SW480 (cell line): ENCODE results near the gene BRPF3.
"Not testable (repeated sequence)": the region's sequence is repeated elsewhere in the genome, so short reads cannot be mapped to it uniquely, and the experiment has no call there.

Experiments used
- DNase-seq: peaks from one replicate; pipeline ENCODE4 v3.0.0-alpha.2; 2016; ENCODE audit warnings: low spot score

The BRPF3 gene

GRCh38 chr6:36200998-36201596, 4.6 kb downstream of the BRPF3 start:
- no peak for DNase-seq

DNA sequence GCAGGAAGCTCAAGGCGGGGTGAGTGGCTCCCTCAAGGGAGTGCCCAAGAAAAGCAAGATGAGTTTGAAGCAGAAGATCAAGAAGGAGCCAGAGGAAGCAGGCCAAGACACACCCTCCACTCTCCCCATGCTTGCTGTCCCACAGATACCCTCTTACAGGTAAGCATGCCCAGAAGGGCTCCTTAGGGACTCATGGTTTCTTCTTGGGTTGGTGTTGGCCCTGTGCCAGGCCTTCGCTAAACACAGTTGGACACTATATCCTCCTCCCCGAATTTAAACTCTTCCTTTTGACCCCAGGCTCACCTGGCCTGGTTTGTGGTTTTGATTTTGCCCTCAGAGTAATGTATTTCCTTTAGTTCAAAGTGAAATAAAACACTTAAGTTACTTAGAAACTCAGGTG, 5.1 kb downstream of the BRPF3 start:
- no peak for DNase-seq

DNA sequence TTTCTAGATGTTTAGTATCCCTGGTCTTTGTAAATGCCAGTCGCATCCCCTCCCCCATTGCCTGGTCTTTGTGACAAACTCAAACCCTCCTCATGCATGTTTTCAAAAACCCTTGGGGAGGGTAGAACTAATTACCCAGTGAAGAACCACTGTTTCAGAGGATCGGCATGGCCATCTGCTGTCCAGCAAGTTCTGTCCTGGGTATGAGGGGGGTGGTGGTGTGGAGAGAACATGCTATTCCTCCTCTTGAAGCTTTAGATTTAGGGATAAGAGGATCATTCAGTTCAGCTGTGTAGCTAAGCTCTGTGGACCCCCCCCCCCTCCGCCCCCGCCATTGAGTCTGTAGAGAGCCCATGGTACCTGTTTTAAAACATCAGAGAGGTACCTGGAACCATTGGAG, 5.6 kb downstream of the BRPF3 start:
- DNase-seq: no peak

- no peak for DNase-seq
Observed at GRCh38 chr6:36204068-36204753, 7.7 kb downstream of the BRPF3 start.

- DNase-seq: no peak
Observed at GRCh38 chr6:36207155-36207554, 10.6 kb downstream of the BRPF3 start.

DNA sequence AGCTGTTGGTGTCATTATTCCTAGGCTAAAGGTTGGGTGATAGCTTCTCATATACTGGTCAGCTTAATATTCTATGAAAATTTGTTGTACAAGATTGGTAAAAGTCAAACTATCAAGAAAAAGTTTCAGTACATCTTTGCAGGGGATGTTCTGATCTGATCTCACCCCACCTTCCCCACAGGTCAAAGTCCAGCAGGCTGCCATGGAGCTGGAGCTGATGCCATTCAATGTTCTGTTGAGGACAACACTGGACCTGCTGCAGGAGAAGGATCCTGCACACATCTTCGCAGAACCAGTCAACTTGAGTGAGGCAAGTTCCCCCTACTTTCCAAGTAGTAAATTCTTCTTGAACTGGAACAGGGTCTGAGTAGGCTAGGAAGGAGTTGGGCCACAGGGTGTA, 13.1 kb downstream of the BRPF3 start:
- no peak for DNase-seq

DNA sequence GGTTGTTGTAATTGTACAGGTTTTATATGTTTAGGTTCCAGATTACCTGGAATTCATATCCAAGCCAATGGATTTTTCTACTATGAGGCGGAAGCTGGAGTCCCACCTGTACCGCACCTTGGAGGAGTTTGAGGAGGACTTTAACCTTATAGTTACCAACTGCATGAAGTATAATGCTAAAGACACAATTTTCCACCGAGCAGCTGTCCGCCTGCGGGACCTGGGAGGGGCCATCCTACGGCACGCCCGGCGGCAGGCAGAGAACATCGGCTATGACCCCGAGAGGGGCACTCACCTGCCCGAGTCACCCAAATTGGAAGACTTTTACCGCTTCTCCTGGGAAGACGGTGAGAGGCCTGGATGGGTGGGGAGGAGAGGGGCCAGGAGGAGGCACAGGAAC, 13.6 kb downstream of the BRPF3 start:
- no peak for DNase-seq

GRCh38 chr6:36210886-36211595, 14.5 kb downstream of the BRPF3 start:
- no peak for DNase-seq

GRCh38 chr6:36216559-36216958, 20.0 kb downstream of the BRPF3 start:
- no peak for DNase-seq

DNA sequence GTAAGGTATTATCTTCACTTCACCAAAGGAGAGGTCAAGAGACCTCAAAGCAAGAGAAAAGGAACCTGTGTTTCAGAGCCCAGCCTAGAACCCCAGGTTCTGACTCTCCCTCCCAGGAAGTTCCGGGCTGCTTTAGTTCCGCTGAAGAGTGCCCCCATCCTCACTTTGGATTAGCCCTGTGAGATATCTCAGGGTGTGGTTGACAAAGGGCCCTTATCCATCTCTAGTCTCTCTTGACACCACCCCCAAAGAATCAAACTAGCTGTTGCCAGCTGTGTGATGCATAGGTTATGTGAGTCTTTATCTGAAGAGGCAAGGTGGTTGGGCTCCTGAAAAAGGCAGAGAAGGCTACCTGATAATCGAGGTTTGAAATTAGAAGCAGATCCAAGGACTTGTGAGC, 20.6 kb downstream of the BRPF3 start:
- DNase-seq: no peak

DNA sequence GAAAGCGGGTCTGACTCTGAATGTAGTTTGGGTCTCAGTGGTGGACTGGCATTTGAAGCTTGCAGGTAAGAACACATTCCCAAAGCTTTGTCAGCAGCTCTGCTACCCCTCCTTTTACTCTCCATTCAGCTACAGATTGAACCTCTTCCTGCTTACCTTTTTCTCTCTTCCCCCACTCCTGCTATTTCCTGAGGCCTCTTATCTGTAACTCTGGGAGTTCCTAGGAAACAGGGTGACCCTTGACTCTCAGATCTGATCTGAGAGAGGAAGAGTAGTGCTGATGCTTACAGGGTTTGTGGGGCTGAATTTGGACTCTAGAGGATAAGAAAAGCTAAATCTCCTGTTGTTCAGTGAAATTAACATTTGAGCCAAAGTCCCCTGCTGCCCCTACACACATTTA, 21.4 kb downstream of the BRPF3 start:
- DNase-seq: no peak

DNA sequence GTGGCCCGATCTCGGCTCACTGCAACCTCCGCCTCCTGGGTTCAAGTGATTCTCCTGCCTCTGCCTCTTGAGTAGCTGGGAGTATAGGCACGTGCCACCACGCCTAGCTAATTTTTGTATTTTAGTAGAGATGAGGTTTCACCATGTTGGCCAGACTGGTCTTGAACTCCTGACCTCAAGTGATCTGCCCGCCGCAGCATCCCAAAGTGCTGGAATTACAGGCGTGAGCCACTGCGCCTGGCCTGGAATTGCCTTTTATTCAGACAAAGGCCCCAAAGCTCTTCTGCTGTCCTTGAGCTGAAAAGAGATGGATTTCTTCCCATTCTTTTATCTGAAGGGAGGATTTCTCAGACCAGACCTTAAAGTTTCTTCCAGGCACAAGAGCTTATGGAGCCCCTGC, 22.0 kb downstream of the BRPF3 start:
- DNase-seq: not testable (repeated sequence)

GRCh38 chr6:36219081-36219480, 22.5 kb downstream of the BRPF3 start:
- DNase-seq: no peak

DNA sequence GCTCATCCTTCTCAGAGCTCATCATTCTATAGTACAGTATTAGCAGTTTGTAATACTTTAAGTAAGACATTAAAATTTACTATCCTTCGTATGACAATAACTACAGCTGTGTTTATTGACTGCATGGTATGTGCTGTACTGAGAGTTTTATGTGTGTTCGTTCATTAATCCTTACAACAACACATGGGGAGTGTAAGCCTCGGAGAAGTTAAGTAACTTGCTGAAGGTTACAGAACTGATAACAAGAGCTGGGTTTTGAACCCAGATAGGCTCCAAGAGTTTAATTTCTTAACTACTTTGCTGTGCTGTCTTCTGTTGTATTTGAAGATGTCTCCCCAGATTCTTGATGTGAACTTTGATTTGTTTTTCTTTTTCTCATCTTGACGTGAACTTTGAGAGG, 23.7 kb downstream of the BRPF3 start:
- DNase-seq: no peak

DNA sequence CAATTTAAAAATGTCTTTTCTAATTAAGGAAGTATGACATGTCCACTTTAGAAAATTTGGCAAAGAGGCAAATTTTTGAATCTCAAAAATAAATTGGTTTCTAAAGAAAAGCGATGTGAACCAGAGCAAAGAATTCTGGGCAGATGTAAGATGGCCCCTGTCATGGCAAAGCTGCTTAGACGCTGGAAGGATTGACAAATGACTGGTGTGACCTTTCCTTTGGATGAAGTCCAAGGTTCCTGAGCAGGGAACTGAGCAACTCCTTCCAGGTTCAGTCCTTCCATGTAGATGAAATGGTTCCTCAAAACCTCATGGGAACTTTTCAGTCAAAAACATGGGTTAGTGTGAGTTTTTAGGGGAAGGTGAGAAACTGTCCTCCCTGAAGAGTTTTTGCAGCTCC, 25.1 kb downstream of the BRPF3 start:
- DNase-seq: no peak

DNA sequence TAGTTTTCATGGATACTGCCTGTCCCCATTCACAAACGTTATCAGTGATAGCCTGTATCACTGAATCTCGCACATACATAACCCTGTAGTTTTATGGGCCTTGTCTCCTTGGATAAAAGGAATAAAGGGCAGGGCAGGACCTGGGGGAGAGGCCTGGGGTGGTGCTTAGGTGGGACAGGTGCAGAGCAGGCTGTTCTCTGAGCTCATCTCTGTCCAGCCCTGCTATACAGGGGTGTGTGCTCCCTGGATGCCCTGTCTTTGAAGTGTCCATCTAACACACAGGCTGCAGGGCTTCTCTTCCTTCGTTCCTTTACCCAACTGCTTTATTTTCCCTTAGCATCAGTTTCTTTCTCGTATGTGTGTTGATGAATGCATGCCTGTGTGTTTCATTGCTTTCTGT, 26.4 kb downstream of the BRPF3 start:
- no peak for DNase-seq

DNA sequence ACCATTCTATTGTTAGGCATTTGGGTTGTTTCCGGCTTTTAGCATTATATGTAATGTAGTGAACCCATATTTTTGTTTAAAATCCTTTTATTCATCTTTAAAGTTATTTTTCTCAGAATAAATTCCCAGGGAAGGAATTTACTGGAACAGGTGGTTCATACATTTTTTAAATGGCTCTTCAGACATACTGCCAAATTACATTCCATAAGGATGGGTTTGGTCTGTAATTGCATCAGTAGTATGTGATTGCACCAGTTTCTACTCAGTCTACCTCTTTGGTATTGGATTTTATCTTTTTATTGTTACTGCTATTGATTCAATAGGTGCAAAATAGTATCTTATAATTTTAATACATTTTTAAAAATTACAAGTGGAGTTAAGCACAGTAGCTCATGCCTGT, 27.2 kb downstream of the BRPF3 start:
- no peak for DNase-seq

- no peak for DNase-seq
Observed at GRCh38 chr6:36224918-36225461, 28.4 kb downstream of the BRPF3 start.

DNA sequence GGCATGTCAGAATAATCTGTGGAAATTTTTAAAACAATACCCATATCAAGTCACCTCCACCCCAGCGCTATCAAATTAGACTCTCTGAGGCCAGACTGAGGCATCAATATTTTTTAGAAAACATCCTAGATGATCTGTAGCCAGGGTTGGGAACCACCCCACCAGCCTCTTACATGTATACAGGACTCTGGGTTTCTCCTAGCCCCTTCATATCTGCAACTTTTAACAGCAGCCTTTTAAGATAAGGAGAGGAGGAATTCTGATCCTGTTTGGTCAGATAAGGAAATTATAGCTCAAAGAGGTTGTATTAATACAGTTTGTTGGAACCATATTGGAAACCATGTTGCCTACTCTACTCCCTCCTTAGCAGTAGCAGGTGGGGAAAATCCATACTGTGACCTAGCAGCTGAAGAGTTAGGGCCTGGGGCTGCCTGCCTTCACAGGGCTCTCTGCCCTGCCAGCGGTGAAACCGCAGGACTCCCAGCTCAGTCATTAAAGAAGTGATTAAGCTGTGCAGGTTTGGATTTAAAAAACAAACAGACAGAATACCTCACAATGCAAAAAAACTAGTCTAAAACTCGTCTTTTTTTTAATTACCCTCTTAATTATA, 30.0 kb downstream of the BRPF3 start:
- DNase-seq: no peak

- DNase-seq: no peak
Observed at GRCh38 chr6:36227379-36228228, 31.1 kb downstream of the BRPF3 start.

GRCh38 chr6:36229223-36229622, 32.7 kb downstream of the BRPF3 start:
- no peak for DNase-seq

GRCh38 chr6:36230371-36230770, 33.8 kb downstream of the BRPF3 start:
- DNase-seq: no peak
